HCT116 (cell line): Measurements from ENCODE around the gene DRC7.

Source experiments
- CEBPB ChIP-seq: IDR thresholded peaks from 2 replicates; pipeline ENCODE4 v1.6.1; 2012; ENCODE audit warnings: low read depth
- EGR1 ChIP-seq: IDR thresholded peaks from 2 replicates; pipeline ENCODE4 v1.6.1; 2012; ENCODE audit warnings: low read depth
- EZH2 ChIP-seq: fragments of 200-600 bp; sonication (generic); IDR thresholded peaks from 2 replicates; pipeline ENCODE4 v1.6.1; 2017; ENCODE audit warnings: antibody characterized with exemption, mixed run types
- POLR2A ChIP-seq: IDR thresholded peaks from 2 replicates; pipeline ENCODE4 v1.7.0; 2011; ENCODE audit warnings: borderline replicate concordance; ENCODE audit not compliant: insufficient read depth, insufficient read length; ENCODE audit errors: extremely low read depth
- POLR2AphosphoS5 ChIP-seq: IDR thresholded peaks from 2 replicates; pipeline ENCODE4 v1.6.1; 2011; ENCODE audit warnings: mild to moderate bottlenecking, low read depth, low read length, moderate library complexity
- RAD21 ChIP-seq: IDR thresholded peaks from 2 replicates; pipeline ENCODE4 v1.6.1; 2012; ENCODE audit warnings: low read depth, mild to moderate bottlenecking
- SP1 ChIP-seq: IDR thresholded peaks from 2 replicates; pipeline ENCODE4 v1.6.1; 2012; ENCODE audit warnings: low read depth
- ZNF274 ChIP-seq: fragments of 200-500 bp; sonication (Bioruptor generic); IDR thresholded peaks from 2 replicates; pipeline ENCODE4 v1.6.1; 2014; ENCODE audit warnings: mild to moderate bottlenecking, low read depth, low read length, inconsistent platforms
- TF ChIP-seq, protein P1 (sequence below), 3 experiments: fragments of 200-600 bp in 1 of 3; sonication (generic) in 1 of 3; IDR thresholded peaks in 2 of 3; conservative IDR thresholded peaks in 1 of 3; 2 replicates each; pipeline ENCODE4 v1.5.1; 2012 to 2017; ENCODE audit warnings: low read depth in 2 of 3, low read length in 2 of 3, antibody characterized with exemption in 1 of 3, borderline replicate concordance in 1 of 3, control low read depth in 1 of 3, mild to moderate bottlenecking in 1 of 3, mixed read lengths in 1 of 3, mixed run types in 1 of 3, moderate library complexity in 1 of 3; ENCODE audit not compliant: insufficient read depth in 1 of 3
- TF ChIP-seq, protein P2 (sequence below): IDR thresholded peaks from 2 replicates; pipeline ENCODE4 v1.6.1; 2012
- TF ChIP-seq, protein P3 (sequence below): IDR thresholded peaks from 2 replicates; pipeline ENCODE4 v1.6.1; 2012; ENCODE audit warnings: low read depth
- TF ChIP-seq, protein P4 (sequence below): IDR thresholded peaks from 2 replicates; pipeline ENCODE4 v1.6.1; 2012

DNA sequence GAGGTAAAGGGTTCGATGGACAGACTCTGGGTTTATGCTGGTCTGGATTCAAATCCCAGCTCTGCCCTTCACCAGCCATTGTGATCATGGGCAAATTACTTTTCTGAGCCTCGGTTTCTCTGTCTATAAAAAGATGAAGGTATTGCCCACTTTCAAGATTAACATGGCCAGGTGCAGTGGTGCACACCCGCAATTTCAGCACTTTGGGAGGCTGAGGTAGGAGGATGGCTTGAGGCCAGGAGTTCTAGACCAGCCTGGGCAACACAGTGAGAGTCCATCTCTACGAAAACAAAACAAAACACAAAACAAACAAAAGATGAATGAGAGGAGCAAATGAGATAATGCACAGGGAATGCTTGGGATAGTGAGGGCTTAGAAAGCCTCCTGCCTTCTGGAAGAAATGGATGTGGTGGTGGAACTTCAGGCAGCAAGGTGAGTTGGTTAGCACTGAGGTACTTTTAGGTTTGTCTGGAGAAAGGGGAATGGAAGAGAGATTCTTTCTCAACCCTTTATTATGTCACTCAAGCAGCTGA lies 18.0 kb upstream of the DRC7 start:
- TF ChIP-seq, protein P1, sequence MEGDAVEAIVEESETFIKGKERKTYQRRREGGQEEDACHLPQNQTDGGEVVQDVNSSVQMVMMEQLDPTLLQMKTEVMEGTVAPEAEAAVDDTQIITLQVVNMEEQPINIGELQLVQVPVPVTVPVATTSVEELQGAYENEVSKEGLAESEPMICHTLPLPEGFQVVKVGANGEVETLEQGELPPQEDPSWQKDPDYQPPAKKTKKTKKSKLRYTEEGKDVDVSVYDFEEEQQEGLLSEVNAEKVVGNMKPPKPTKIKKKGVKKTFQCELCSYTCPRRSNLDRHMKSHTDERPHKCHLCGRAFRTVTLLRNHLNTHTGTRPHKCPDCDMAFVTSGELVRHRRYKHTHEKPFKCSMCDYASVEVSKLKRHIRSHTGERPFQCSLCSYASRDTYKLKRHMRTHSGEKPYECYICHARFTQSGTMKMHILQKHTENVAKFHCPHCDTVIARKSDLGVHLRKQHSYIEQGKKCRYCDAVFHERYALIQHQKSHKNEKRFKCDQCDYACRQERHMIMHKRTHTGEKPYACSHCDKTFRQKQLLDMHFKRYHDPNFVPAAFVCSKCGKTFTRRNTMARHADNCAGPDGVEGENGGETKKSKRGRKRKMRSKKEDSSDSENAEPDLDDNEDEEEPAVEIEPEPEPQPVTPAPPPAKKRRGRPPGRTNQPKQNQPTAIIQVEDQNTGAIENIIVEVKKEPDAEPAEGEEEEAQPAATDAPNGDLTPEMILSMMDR (IDR thresholded peaks at IDR 0.05 in 2 of 3, conservative IDR thresholded peaks at IDR 0.05 in 1 of 3; ENCODE audit: borderline replicate concordance in 1 of 3, insufficient read depth in 1 of 3, low read depth in 2 of 3, low read length in 2 of 3) = no peak
- TF ChIP-seq, protein P2, sequence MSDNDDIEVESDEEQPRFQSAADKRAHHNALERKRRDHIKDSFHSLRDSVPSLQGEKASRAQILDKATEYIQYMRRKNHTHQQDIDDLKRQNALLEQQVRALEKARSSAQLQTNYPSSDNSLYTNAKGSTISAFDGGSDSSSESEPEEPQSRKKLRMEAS = no peak
- no peak for TF ChIP-seq EZH2
- TF ChIP-seq, protein P3, sequence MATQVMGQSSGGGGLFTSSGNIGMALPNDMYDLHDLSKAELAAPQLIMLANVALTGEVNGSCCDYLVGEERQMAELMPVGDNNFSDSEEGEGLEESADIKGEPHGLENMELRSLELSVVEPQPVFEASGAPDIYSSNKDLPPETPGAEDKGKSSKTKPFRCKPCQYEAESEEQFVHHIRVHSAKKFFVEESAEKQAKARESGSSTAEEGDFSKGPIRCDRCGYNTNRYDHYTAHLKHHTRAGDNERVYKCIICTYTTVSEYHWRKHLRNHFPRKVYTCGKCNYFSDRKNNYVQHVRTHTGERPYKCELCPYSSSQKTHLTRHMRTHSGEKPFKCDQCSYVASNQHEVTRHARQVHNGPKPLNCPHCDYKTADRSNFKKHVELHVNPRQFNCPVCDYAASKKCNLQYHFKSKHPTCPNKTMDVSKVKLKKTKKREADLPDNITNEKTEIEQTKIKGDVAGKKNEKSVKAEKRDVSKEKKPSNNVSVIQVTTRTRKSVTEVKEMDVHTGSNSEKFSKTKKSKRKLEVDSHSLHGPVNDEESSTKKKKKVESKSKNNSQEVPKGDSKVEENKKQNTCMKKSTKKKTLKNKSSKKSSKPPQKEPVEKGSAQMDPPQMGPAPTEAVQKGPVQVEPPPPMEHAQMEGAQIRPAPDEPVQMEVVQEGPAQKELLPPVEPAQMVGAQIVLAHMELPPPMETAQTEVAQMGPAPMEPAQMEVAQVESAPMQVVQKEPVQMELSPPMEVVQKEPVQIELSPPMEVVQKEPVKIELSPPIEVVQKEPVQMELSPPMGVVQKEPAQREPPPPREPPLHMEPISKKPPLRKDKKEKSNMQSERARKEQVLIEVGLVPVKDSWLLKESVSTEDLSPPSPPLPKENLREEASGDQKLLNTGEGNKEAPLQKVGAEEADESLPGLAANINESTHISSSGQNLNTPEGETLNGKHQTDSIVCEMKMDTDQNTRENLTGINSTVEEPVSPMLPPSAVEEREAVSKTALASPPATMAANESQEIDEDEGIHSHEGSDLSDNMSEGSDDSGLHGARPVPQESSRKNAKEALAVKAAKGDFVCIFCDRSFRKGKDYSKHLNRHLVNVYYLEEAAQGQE = no peak
- no peak for TF ChIP-seq EGR1
- no peak for TF ChIP-seq POLR2A
- TF ChIP-seq POLR2AphosphoS5 = no peak
- TF ChIP-seq, protein P4, sequence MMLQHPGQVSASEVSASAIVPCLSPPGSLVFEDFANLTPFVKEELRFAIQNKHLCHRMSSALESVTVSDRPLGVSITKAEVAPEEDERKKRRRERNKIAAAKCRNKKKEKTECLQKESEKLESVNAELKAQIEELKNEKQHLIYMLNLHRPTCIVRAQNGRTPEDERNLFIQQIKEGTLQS = no peak
- TF ChIP-seq CEBPB = no peak
- no peak for TF ChIP-seq SP1
- TF ChIP-seq RAD21 = no peak
- no peak for TF ChIP-seq ZNF274
